ENCODE measurements around the gene POU5F1. TPM values are rescaled to one million over a fixed set of nuclear protein-coding genes. Genes with fewer than 3 reads are reported as not detected.
A peak's percentile ranks its signal among the peaks of the same experiment; 100 is the strongest.

Gene POU5F1
- total and polyA plus RNA-seq, 9 of the 15 experiments (the other 6 are each of a cell fraction or from before 2014, with no cell fraction given): 0.06 to 2.0 (median 0.10) TPM; not detected in 6

DNA sequence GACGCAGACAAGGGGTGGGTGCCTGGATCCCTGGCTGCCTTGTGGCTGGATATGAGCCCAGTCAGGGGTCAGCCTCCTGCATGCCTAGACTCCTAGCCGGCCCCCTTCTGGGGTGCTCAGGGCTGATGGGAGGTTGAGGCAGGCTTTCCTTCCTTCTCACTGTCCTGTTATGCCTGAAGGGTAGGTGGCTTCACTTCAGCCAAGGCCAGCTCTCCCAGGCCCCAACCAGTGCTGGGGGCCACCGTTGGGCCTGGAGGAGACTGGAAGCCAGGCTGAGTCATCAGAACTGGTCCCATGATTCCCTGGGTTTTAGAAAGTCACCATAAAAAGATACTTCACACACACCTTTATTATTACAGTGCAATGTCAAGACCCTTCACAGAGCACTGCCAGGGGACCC, 2.9 kb upstream of the POU5F1 start (continued):
- no peak for TF ChIP-seq RBM22 (IDR thresholded peaks at IDR 0.05; ENCODE audit: low read depth, low read length, poor library complexity, severe bottlenecking)
- no peak for TF ChIP-seq THRAP3 (IDR thresholded peaks at IDR 0.05; ENCODE audit: borderline replicate concordance)
- 0 out of 2 replicates have a peak, but pooled peaks have one; percentile 27 for TF ChIP-seq ZFX (CRISPR knock-in tag; IDR thresholded peaks at IDR 0.05)
- no peak for TF ChIP-seq CBX8 (IDR thresholded peaks at IDR 0.05; ENCODE audit: borderline replicate concordance, extremely low read depth, low read depth, low read length, poor library complexity, severe bottlenecking)
- no peak for TF ChIP-seq ILF3 (IDR thresholded peaks at IDR 0.05; ENCODE audit: borderline replicate concordance)
- TF ChIP-seq IFI16 (CRISPR knock-in tag; IDR thresholded peaks at IDR 0.05): no peak
- TF ChIP-seq JUND (IDR thresholded peaks at IDR 0.05; ENCODE audit: borderline replicate concordance, low read depth, low read length): peak; percentile 85
- peak; percentile 55; the same call in 1 of the 3 replicates for TF ChIP-seq JUND (tag; IDR thresholded peaks at IDR 0.05; ENCODE audit: borderline replicate concordance, low read depth, low read length)
- no peak for TF ChIP-seq TEAD2 (tag; IDR thresholded peaks at IDR 0.05)
- TF ChIP-seq KLF13 (tag; IDR thresholded peaks at IDR 0.05; ENCODE audit: borderline replicate concordance, low read depth): no peak
- no peak for TF ChIP-seq HDGF (IDR thresholded peaks at IDR 0.05)
- TF ChIP-seq ELF2 (CRISPR knock-in tag; IDR thresholded peaks at IDR 0.05): no peak
- TF ChIP-seq SMARCA5 (IDR thresholded peaks at IDR 0.05): no peak
- no peak for TF ChIP-seq RBM34 (IDR thresholded peaks at IDR 0.05; ENCODE audit: borderline replicate concordance, insufficient read depth, low read length)
- TF ChIP-seq IRF2 (CRISPR knock-in tag; IDR thresholded peaks at IDR 0.05): no peak
- TF ChIP-seq EP300 (IDR thresholded peaks at IDR 0.05; ENCODE audit: low read length): no peak
- TF ChIP-seq, protein P1, sequence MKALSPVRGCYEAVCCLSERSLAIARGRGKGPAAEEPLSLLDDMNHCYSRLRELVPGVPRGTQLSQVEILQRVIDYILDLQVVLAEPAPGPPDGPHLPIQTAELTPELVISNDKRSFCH (CRISPR knock-in tag; IDR thresholded peaks at IDR 0.05): no peak
- TF ChIP-seq, protein P1 (tag; IDR thresholded peaks at IDR 0.05): no peak
- 0 out of 2 replicates have a peak, but pooled peaks have one; percentile 39 for TF ChIP-seq ZBTB17 (CRISPR knock-in tag; IDR thresholded peaks at IDR 0.05)
- no peak for TF ChIP-seq PHF20 (IDR thresholded peaks at IDR 0.05; ENCODE audit: partially characterized antibody)
- no peak for TF ChIP-seq GTF2F1 (IDR thresholded peaks at IDR 0.05; ENCODE audit: low read depth, low read length)
- TF ChIP-seq, protein P2, sequence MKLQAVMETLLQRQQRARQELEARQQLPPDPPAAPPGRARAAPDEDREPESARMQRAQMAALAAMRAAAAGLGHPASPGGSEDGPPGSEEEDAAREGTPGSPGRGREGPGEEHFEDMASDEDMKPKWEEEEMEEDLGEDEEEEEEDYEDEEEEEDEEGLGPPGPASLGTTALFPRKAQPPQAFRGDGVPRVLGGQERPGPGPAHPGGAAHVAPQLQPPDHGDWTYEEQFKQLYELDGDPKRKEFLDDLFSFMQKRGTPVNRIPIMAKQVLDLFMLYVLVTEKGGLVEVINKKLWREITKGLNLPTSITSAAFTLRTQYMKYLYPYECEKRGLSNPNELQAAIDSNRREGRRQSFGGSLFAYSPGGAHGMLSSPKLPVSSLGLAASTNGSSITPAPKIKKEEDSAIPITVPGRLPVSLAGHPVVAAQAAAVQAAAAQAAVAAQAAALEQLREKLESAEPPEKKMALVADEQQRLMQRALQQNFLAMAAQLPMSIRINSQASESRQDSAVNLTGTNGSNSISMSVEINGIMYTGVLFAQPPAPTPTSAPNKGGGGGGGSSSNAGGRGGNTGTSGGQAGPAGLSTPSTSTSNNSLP (IDR thresholded peaks at IDR 0.05; ENCODE audit: borderline replicate concordance, low read depth, low read length): no peak
- no peak for TF ChIP-seq FOXK1 (CRISPR knock-in tag; IDR thresholded peaks at IDR 0.05; ENCODE audit: borderline replicate concordance)
- no peak for TF ChIP-seq SREBF2 (CRISPR knock-in tag; IDR thresholded peaks at IDR 0.05)
- TF ChIP-seq, protein P3, sequence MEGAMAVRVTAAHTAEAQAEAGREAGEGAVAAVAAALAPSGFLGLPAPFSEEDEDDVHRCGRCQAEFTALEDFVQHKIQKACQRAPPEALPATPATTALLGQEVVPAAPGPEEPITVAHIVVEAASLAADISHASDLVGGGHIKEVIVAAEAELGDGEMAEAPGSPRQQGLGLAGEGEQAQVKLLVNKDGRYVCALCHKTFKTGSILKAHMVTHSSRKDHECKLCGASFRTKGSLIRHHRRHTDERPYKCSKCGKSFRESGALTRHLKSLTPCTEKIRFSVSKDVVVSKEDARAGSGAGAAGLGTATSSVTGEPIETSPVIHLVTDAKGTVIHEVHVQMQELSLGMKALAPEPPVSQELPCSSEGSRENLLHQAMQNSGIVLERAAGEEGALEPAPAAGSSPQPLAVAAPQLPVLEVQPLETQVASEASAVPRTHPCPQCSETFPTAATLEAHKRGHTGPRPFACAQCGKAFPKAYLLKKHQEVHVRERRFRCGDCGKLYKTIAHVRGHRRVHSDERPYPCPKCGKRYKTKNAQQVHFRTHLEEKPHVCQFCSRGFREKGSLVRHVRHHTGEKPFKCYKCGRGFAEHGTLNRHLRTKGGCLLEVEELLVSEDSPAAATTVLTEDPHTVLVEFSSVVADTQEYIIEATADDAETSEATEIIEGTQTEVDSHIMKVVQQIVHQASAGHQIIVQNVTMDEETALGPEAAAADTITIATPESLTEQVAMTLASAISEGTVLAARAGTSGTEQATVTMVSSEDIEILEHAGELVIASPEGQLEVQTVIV (CRISPR knock-in tag; IDR thresholded peaks at IDR 0.05; ENCODE audit: borderline replicate concordance): no peak
- no peak for TF ChIP-seq SNRNP70 (optimal IDR thresholded peaks at IDR 0.05; ENCODE audit: low read depth, low read length)
- TF ChIP-seq NCOA2 (IDR thresholded peaks at IDR 0.05; ENCODE audit: partially characterized antibody in 2 of 2): no peak
